Cardiac muscle cell (in vitro differentiated cells and primary cell): Measurements from ENCODE around the gene RBM34. TPM values are rescaled to one million over a fixed set of nuclear protein-coding genes. Genes with fewer than 3 reads are reported as not detected.

Experiments used
- DNase-seq, 2 donors: peaks; one replicate each; pipeline versions ENCODE4 v3.0.0 to v3.0.0-alpha.2; 2010 to 2017; ENCODE audit warnings: low read depth in 1 of 2, low spot score in 1 of 2
- H3K27ac ChIP-seq: fragments of 200-600 bp; sonication (generic); 2 replicates; pipeline ENCODE4 v1.5.1; 2016
- H3K27me3 ChIP-seq: fragments of 200-600 bp; sonication (generic); 2 replicates; pipeline ENCODE4 v1.6.0; 2016; ENCODE audit warnings: control low read depth
- H3K36me3 ChIP-seq: fragments of 200-600 bp; sonication (generic); 2 replicates; pipeline ENCODE4 v1.5.1; 2016; ENCODE audit warnings: control low read depth
- H3K4me1 ChIP-seq: fragments of 200-600 bp; sonication (generic); 2 replicates; pipeline ENCODE4 v1.8.1; 2017; ENCODE audit warnings: low read depth, mild to moderate bottlenecking, mixed run types
- H3K4me3 ChIP-seq: fragments of 200-600 bp; sonication (generic); 2 replicates; pipeline ENCODE4 v1.5.1; 2016; ENCODE audit warnings: mild to moderate bottlenecking
- H3K9me3 ChIP-seq: fragments of 200-600 bp; sonication (generic); 2 replicates; pipeline ENCODE4 v1.5.1; 2017; ENCODE audit warnings: low read depth, mild to moderate bottlenecking, control low read depth
- polyA plus RNA-seq: library from polyadenylated mRNA; unstranded; fragments of >200 nt; fragmentation: Nextera tagmentation; extraction: Ambion mirVana; gene quantifications from 2 replicates; pipeline ENCODE4 v1.2.1, GENCODE V29; 2016
- total RNA-seq: library from RNA; depleted of rRNA; stranded (reverse); fragments of >200 nt; gene quantifications from 2 replicates; pipeline ENCODE4 v1.2.3, GENCODE V29; 2016
- TF ChIP-seq, protein P1 (sequence below): IDR thresholded peaks from 2 replicates; pipeline ENCODE4 v1.5.1; 2012; ENCODE audit warnings: low read depth, mild to moderate bottlenecking, low read length

Gene RBM34
- total and polyA plus RNA-seq, 2 experiments from 2014 or later: 40.7 to 63.8 TPM

- TF ChIP-seq, protein P1, sequence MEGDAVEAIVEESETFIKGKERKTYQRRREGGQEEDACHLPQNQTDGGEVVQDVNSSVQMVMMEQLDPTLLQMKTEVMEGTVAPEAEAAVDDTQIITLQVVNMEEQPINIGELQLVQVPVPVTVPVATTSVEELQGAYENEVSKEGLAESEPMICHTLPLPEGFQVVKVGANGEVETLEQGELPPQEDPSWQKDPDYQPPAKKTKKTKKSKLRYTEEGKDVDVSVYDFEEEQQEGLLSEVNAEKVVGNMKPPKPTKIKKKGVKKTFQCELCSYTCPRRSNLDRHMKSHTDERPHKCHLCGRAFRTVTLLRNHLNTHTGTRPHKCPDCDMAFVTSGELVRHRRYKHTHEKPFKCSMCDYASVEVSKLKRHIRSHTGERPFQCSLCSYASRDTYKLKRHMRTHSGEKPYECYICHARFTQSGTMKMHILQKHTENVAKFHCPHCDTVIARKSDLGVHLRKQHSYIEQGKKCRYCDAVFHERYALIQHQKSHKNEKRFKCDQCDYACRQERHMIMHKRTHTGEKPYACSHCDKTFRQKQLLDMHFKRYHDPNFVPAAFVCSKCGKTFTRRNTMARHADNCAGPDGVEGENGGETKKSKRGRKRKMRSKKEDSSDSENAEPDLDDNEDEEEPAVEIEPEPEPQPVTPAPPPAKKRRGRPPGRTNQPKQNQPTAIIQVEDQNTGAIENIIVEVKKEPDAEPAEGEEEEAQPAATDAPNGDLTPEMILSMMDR: no peak
- Histone ChIP-seq H3K27me3 (no peaks in the 10 kb centered on the region), H3K36me3 (peaks cover 22% of the 10 kb centered on the region), H3K9me3 (no peaks in the 10 kb centered on the region), H3K27ac (no peak overlapping the region), H3K4me3 (no peak overlapping the region), H3K4me1 (peaks cover 11% of the 10 kb centered on the region)
- DNase-seq: no peak
Observed at GRCh38 chr1:235124111-235124510, 36.9 kb downstream of the RBM34 start.

DNA sequence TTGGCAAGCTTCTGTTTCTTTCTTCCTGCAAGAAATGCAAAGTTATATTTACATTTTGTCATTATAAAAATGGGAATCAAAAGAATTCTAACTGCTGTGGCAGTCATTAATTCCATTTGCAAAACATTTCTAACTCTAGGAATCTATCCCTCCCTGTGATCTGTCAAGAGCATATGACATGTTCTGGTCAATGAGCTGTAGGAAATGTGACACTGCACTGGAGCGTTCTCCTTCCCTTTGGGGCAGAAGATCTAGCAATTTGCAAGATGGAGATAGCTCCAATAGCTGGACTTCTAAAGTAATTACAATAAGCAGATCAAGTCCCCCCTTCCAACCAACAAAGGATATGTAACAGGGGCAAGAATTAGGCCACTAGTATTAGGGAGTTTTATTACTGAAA lies 38.7 kb downstream of the RBM34 start:
- no peaks in the 10 kb centered on the region for H3K9me3 ChIP-seq
- no peak overlapping the region for H3K27ac ChIP-seq
- H3K4me1 ChIP-seq: peaks cover 8% of the 10 kb centered on the region
- peaks cover 34% of the 10 kb centered on the region for H3K36me3 ChIP-seq
- TF ChIP-seq, protein P1: no peak
- DNase-seq: no peak
- no peaks in the 10 kb centered on the region for H3K27me3 ChIP-seq
- no peak overlapping the region for H3K4me3 ChIP-seq

DNA sequence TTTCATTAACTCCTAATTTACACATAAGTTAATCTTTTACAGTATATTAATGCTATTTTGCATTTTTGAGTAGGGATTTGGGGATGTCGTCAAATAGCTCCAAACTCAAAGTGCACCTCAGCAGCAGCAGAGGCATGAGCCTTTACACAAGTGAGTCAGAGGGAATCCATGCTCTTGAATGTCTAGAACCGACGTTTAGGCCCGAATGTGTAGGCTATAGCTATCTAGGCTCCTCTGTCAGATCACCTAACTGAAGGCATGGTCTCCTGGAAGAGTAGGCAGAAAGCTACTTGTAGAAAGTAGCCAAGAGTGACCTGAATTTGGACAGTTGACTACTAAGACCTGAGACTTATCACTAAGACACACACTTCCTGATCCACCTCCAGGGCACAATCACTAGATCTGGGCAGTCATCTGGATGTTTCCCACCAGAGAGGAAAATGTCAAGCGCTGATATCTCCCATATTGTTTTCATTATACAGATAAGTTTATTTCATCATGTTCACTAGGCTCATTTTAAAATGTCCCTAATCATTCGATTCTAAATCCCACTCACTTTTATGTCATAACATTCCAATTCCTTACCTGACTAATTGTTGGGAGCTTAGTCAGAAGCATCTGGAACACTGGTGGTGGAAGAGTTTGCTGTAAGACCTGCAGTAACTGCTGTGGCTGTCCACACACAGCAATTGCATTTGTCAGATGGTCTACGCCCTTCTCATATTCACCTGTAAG lies 47.7 kb downstream of the RBM34 start:
- DNase-seq: no peak
- H3K4me3 ChIP-seq: no peak overlapping the region

GRCh38 chr1:235112297-235113182 lies 48.5 kb downstream of the RBM34 start:
- DNase-seq: no peak
- TF ChIP-seq, protein P1: no peak
- H3K36me3 ChIP-seq: peaks cover 71% of the 10 kb centered on the region

More for the DNA sequence above, 47.7 kb downstream of the RBM34 start:
- no peaks in the 10 kb centered on the region for H3K9me3 ChIP-seq
- H3K27ac ChIP-seq: no peak overlapping the region
- H3K4me1 ChIP-seq: no peaks in the 10 kb centered on the region
- TF ChIP-seq, protein P1: no peak
- H3K36me3 ChIP-seq: peaks cover 74% of the 10 kb centered on the region
- no peaks in the 10 kb centered on the region for H3K27me3 ChIP-seq

GRCh38 chr1:235111107-235111506 lies 49.9 kb downstream of the RBM34 start:
- Histone ChIP-seq H3K9me3 (no peaks in the 10 kb centered on the region), H3K27me3 (no peaks in the 10 kb centered on the region), H3K36me3 (peaks cover 63% of the 10 kb centered on the region), H3K4me3 (no peak overlapping the region), H3K27ac (no peak overlapping the region), H3K4me1 (no peaks in the 10 kb centered on the region)
- no peak for DNase-seq
- TF ChIP-seq, protein P1: no peak

More at GRCh38 chr1:235112297-235113182, 48.5 kb downstream of the RBM34 start:
- Histone ChIP-seq H3K9me3 (no peaks in the 10 kb centered on the region), H3K27ac (no peak overlapping the region), H3K4me1 (no peaks in the 10 kb centered on the region), H3K27me3 (no peaks in the 10 kb centered on the region), H3K4me3 (no peak overlapping the region)
